SK-N-MC (cell line): ENCODE results near the gene ANO3.

Source experiments
- EZH2 ChIP-seq: fragments of 200-600 bp; sonication (generic); IDR thresholded peaks from one replicate; pipeline ENCODE4 v1.6.1; 2017; ENCODE audit warnings: antibody characterized with exemption
- POLR2AphosphoS5 ChIP-seq: IDR thresholded peaks from 2 replicates; pipeline ENCODE4 v1.6.1; 2012; ENCODE audit warnings: mild to moderate bottlenecking, low read depth, low read length, borderline replicate concordance

GRCh38 chr11:26599425-26599824 lies 267.5 kb downstream of the ANO3 start:
- TF ChIP-seq EZH2 (no peak), POLR2AphosphoS5 (no peak)
